Suprapubic skin (tissue), 4 donors: ENCODE results near the gene SCAMP2. TPM values are rescaled to one million over a fixed set of nuclear protein-coding genes. Genes with fewer than 3 reads are reported as not detected.

Experiments
- DNase-seq, 2 donors: peaks; one replicate each; pipeline ENCODE4 v3.0.0-alpha.2; 2019; ENCODE audit warnings: low spot score in 2 of 2
- H3K27ac ChIP-seq: fragments of 200-600 bp; sonication (generic); one replicate; pipeline ENCODE4 v1.5.1; 2019
- H3K27me3 ChIP-seq: fragments of 200-600 bp; sonication (generic); one replicate; pipeline ENCODE4 v1.5.1; 2019
- H3K36me3 ChIP-seq: fragments of 200-600 bp; sonication (generic); one replicate; pipeline ENCODE4 v1.5.1; 2019
- H3K4me1 ChIP-seq: fragments of 200-600 bp; sonication (generic); one replicate; pipeline ENCODE4 v1.5.1; 2019
- H3K4me3 ChIP-seq: fragments of 200-600 bp; sonication (generic); one replicate; pipeline ENCODE4 v1.5.1; 2019; ENCODE audit warnings: mild to moderate bottlenecking
- H3K9me3 ChIP-seq: fragments of 200-600 bp; sonication (generic); one replicate; pipeline ENCODE4 v1.5.1; 2019
- CTCF ChIP-seq, 2 donors: fragments of 200-600 bp in 1 of 2; fragments of 450-650 bp in 1 of 2; sonication (generic) in 1 of 2; IDR thresholded peaks; one replicate each; pipeline ENCODE4 v1.5.1; 2016 to 2019; ENCODE audit warnings: antibody characterized with exemption in 2 of 2, mild to moderate bottlenecking in 1 of 2, moderate library complexity in 1 of 2
- EP300 ChIP-seq: sonication (generic); formaldehyde crosslinking; IDR thresholded peaks from one replicate; pipeline ENCODE4 v1.6.1; 2017; ENCODE audit warnings: antibody characterized with exemption
- POLR2A ChIP-seq, 2 donors: fragments of 450-650 bp; IDR thresholded peaks; one replicate each; pipeline ENCODE4 v1.6.1; 2017; ENCODE audit warnings: antibody characterized with exemption in 2 of 2, mild to moderate bottlenecking in 2 of 2, moderate library complexity in 2 of 2
- POLR2AphosphoS5 ChIP-seq, 3 donors: sonication (generic); formaldehyde crosslinking; IDR thresholded peaks; one replicate each; pipeline ENCODE4 v1.6.1; 2017; ENCODE audit warnings: antibody characterized with exemption in 3 of 3
- WGBS: methylation state at CpG from one replicate; pipeline ENCODE4 v1.1.5; 2018; 5-methylcytosine and 5-hydroxymethylcytosine counted together
- total RNA-seq, 4 donors: library from RNA; depleted of rRNA; stranded (reverse); fragments of >200 nt; gene quantifications; one replicate each; pipeline ENCODE4 v1.1.0, GENCODE V29; 2016

Gene SCAMP2
- total RNA-seq, 4 donors from 2014 or later, result 82.7 to 120 (median 102) TPM

GRCh38 chr15:74857671-74858368 is 15.3 kb downstream of the SCAMP2 start:
- Histone ChIP-seq H3K27ac (no peak overlapping the region), H3K4me3 (no peak overlapping the region), H3K36me3 (peaks cover 14% of the 10 kb centered on the region), H3K4me1 (peaks cover 55% of the 10 kb centered on the region), H3K9me3 (no peaks in the 10 kb centered on the region), H3K27me3 (no peaks in the 10 kb centered on the region)
- DNase-seq, result no peak
- TF ChIP-seq EP300, result no peak
- TF ChIP-seq POLR2AphosphoS5 (IDR thresholded peaks at IDR 0.05), result no peak
- no peak for TF ChIP-seq POLR2A (IDR thresholded peaks at IDR 0.05)
- TF ChIP-seq CTCF (IDR thresholded peaks at IDR 0.05), result no peak
- 54% methylated on average over 9 of the region's 9 CpGs for WGBS

- no peak overlapping the region for H3K27ac ChIP-seq
- no peak for TF ChIP-seq POLR2AphosphoS5 (IDR thresholded peaks at IDR 0.05)
- no peak for TF ChIP-seq EP300
- TF ChIP-seq CTCF (IDR thresholded peaks at IDR 0.05), result no peak
- no peak for TF ChIP-seq POLR2A (IDR thresholded peaks at IDR 0.05)
- H3K4me1 ChIP-seq, result peaks cover 56% of the 10 kb centered on the region
- H3K27me3 ChIP-seq, result no peaks in the 10 kb centered on the region
- no peak overlapping the region for H3K4me3 ChIP-seq
- no peak for DNase-seq
- WGBS, result 63% methylated on average over 5 of the region's 5 CpGs
- no peaks in the 10 kb centered on the region for H3K9me3 ChIP-seq
- H3K36me3 ChIP-seq, result peaks cover 20% of the 10 kb centered on the region
Observed at GRCh38 chr15:74857082-74857655, 16.0 kb downstream of the SCAMP2 start.

GRCh38 chr15:74856537-74856936 is 16.6 kb downstream of the SCAMP2 start:
- Histone ChIP-seq H3K27ac (no peak overlapping the region), H3K27me3 (no peaks in the 10 kb centered on the region), H3K4me1 (peaks cover 56% of the 10 kb centered on the region), H3K9me3 (no peaks in the 10 kb centered on the region), H3K4me3 (no peak overlapping the region), H3K36me3 (peaks cover 27% of the 10 kb centered on the region)
- 100% methylated on average over 1 of the region's 1 CpG for WGBS
- TF ChIP-seq POLR2A (IDR thresholded peaks at IDR 0.05) (no peak), EP300 (no peak), POLR2AphosphoS5 (IDR thresholded peaks at IDR 0.05) (no peak), CTCF (IDR thresholded peaks at IDR 0.05) (no peak)
- no peak for DNase-seq

- no peak overlapping the region for H3K27ac ChIP-seq
- 55% methylated on average over 2 of the region's 2 CpGs for WGBS
Observed at GRCh38 chr15:74855857-74856256, 17.3 kb downstream of the SCAMP2 start.

More at GRCh38 chr15:74855857-74856256, 17.3 kb downstream of the SCAMP2 start:
- no peak for DNase-seq
- TF ChIP-seq CTCF (IDR thresholded peaks at IDR 0.05) (no peak), POLR2AphosphoS5 (IDR thresholded peaks at IDR 0.05) (no peak), POLR2A (IDR thresholded peaks at IDR 0.05) (no peak)
- H3K36me3 ChIP-seq, result peaks cover 33% of the 10 kb centered on the region
- no peaks in the 10 kb centered on the region for H3K27me3 ChIP-seq
- H3K9me3 ChIP-seq, result no peaks in the 10 kb centered on the region
- H3K4me3 ChIP-seq, result no peak overlapping the region
- H3K4me1 ChIP-seq, result peaks cover 56% of the 10 kb centered on the region
